HepG2 (cell line): ENCODE measurements around the gene ATG13. TPM values are rescaled to one million over a fixed set of nuclear protein-coding genes. Genes with fewer than 3 reads are reported as not detected.

Source experiments
- FOSL1 ChIP-seq: sonication (generic); formaldehyde crosslinking; IDR thresholded peaks from 2 replicates; pipeline ENCODE4 v1.9.0; 2021; ENCODE audit warnings: missing genetic modification reagents, borderline replicate concordance
- GABPB1 ChIP-seq: IDR thresholded peaks from 2 replicates; pipeline ENCODE4 v1.6.1; 2016; ENCODE audit warnings: mild to moderate bottlenecking, missing genetic modification reagents, moderate library complexity, missing compliant biosample characterization
- GTF3A ChIP-seq: sonication (generic); formaldehyde crosslinking; conservative IDR thresholded peaks from 2 replicates; pipeline ENCODE4 v1.4.0; 2020; ENCODE audit warnings: mild to moderate bottlenecking, missing genetic modification reagents
- MLXIP ChIP-seq: sonication (generic); formaldehyde crosslinking; IDR thresholded peaks from 2 replicates; pipeline ENCODE4 v1.9.0; 2021; ENCODE audit warnings: missing genetic modification reagents, borderline replicate concordance
- TGIF2 ChIP-seq: IDR thresholded peaks from 2 replicates; pipeline ENCODE4 v1.6.1; 2016; ENCODE audit warnings: control low read depth, missing compliant biosample characterization
- ZMYM3 ChIP-seq: sonication (generic); formaldehyde crosslinking; IDR thresholded peaks from 2 replicates; pipeline ENCODE4 v1.5.1; 2020; ENCODE audit warnings: mild to moderate bottlenecking, missing genetic modification reagents
- ZNF501 ChIP-seq: sonication (generic); formaldehyde crosslinking; IDR thresholded peaks from 2 replicates; pipeline ENCODE4 v1.5.1; 2020; ENCODE audit warnings: mild to moderate bottlenecking, moderate library complexity, missing genetic modification reagents
- ZNF768 ChIP-seq: sonication (generic); formaldehyde crosslinking; IDR thresholded peaks from 2 replicates; pipeline ENCODE4 v1.4.0; 2020; ENCODE audit warnings: missing genetic modification reagents
- ZNF773 ChIP-seq: sonication (generic); formaldehyde crosslinking; IDR thresholded peaks from 2 replicates; pipeline ENCODE4 v1.4.0; 2020; ENCODE audit warnings: missing genetic modification reagents, borderline replicate concordance
- polyA plus RNA-seq, 8 experiments: library from polyadenylated mRNA; depleted of rRNA in 3 of 8; stranded (reverse) in 7 of 8; unstranded in 1 of 8; fragments of >200 nt; fragmentation: Illumina TruSeq in 4 of 8; extraction: Trizol in 4 of 8; gene quantifications; 2 replicates each; pipeline versions ENCODE4 v1.2.1 to v1.2.3, GENCODE V29; 2011 to 2016; ENCODE audit warnings: low read depth in 4 of 8, missing spikeins in 1 of 8, mixed read lengths in 1 of 8; ENCODE audit not compliant: insufficient read depth in 1 of 8
- total RNA-seq, 5 experiments: library from RNA; depleted of rRNA; stranded (reverse); fragments of >200 nt; fragmentation: Illumina TruSeq; extraction: Trizol; gene quantifications; 2 replicates each; pipeline ENCODE4 v1.2.3, GENCODE V29; 2016; ENCODE audit warnings: low read depth in 1 of 5
- TF ChIP-seq, protein P1 (sequence below): sonication (generic); formaldehyde crosslinking; IDR thresholded peaks from 2 replicates; pipeline ENCODE4 v1.9.0; 2021; ENCODE audit warnings: mild to moderate bottlenecking, missing genetic modification reagents
- TF ChIP-seq, protein P2 (sequence below): IDR thresholded peaks from 2 replicates; pipeline ENCODE4 v1.6.1; 2016; ENCODE audit warnings: low read depth, control low read depth
- TF ChIP-seq, protein P3 (sequence below): sonication (generic); formaldehyde crosslinking; IDR thresholded peaks from 2 replicates; pipeline ENCODE4 v1.8.1; 2023; ENCODE audit warnings: mild to moderate bottlenecking, inconsistent platforms, moderate library complexity, missing genetic modification reagents, borderline replicate concordance

The ATG13 gene
- total and polyA plus RNA-seq, 2 of the 13 experiments (the other 11 are each of a cell fraction or from before 2014, with no cell fraction given), result 55.0 to 77.3 TPM

GRCh38 chr11:46718155-46719019 is 101.0 kb downstream of the ATG13 start (continued):
- TF ChIP-seq, protein P1, sequence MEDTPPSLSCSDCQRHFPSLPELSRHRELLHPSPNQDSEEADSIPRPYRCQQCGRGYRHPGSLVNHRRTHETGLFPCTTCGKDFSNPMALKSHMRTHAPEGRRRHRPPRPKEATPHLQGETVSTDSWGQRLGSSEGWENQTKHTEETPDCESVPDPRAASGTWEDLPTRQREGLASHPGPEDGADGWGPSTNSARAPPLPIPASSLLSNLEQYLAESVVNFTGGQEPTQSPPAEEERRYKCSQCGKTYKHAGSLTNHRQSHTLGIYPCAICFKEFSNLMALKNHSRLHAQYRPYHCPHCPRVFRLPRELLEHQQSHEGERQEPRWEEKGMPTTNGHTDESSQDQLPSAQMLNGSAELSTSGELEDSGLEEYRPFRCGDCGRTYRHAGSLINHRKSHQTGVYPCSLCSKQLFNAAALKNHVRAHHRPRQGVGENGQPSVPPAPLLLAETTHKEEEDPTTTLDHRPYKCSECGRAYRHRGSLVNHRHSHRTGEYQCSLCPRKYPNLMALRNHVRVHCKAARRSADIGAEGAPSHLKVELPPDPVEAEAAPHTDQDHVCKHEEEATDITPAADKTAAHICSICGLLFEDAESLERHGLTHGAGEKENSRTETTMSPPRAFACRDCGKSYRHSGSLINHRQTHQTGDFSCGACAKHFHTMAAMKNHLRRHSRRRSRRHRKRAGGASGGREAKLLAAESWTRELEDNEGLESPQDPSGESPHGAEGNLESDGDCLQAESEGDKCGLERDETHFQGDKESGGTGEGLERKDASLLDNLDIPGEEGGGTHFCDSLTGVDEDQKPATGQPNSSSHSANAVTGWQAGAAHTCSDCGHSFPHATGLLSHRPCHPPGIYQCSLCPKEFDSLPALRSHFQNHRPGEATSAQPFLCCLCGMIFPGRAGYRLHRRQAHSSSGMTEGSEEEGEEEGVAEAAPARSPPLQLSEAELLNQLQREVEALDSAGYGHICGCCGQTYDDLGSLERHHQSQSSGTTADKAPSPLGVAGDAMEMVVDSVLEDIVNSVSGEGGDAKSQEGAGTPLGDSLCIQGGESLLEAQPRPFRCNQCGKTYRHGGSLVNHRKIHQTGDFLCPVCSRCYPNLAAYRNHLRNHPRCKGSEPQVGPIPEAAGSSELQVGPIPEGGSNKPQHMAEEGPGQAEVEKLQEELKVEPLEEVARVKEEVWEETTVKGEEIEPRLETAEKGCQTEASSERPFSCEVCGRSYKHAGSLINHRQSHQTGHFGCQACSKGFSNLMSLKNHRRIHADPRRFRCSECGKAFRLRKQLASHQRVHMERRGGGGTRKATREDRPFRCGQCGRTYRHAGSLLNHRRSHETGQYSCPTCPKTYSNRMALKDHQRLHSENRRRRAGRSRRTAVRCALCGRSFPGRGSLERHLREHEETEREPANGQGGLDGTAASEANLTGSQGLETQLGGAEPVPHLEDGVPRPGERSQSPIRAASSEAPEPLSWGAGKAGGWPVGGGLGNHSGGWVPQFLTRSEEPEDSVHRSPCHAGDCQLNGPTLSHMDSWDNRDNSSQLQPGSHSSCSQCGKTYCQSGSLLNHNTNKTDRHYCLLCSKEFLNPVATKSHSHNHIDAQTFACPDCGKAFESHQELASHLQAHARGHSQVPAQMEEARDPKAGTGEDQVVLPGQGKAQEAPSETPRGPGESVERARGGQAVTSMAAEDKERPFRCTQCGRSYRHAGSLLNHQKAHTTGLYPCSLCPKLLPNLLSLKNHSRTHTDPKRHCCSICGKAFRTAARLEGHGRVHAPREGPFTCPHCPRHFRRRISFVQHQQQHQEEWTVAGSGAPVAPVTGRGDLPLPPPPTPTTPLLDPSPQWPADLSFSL (CRISPR knock-in tag), result no peak
- TF ChIP-seq ZNF773 (CRISPR knock-in tag) (no peak), FOSL1 (CRISPR knock-in tag) (no peak), ZNF501 (CRISPR knock-in tag) (peak; percentile 91), ZNF768 (CRISPR knock-in tag) (no peak; the same call in 1 of the 2 replicates), GABPB1 (peak; percentile 84), GTF3A (CRISPR knock-in tag) (0 out of 2 replicates have a peak, but pooled peaks have one; percentile 14), TGIF2 (0 out of 2 replicates have a peak, but pooled peaks have one; percentile 62), ZMYM3 (CRISPR knock-in tag) (peak; percentile 96), MLXIP (CRISPR knock-in tag) (no peak)
- TF ChIP-seq, protein P2, sequence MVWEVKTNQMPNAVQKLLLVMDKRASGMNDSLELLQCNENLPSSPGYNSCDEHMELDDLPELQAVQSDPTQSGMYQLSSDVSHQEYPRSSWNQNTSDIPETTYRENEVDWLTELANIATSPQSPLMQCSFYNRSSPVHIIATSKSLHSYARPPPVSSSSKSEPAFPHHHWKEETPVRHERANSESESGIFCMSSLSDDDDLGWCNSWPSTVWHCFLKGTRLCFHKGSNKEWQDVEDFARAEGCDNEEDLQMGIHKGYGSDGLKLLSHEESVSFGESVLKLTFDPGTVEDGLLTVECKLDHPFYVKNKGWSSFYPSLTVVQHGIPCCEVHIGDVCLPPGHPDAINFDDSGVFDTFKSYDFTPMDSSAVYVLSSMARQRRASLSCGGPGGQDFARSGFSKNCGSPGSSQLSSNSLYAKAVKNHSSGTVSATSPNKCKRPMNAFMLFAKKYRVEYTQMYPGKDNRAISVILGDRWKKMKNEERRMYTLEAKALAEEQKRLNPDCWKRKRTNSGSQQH, result peak; percentile 53; the same call in 1 of the 2 replicates
- TF ChIP-seq, protein P3, sequence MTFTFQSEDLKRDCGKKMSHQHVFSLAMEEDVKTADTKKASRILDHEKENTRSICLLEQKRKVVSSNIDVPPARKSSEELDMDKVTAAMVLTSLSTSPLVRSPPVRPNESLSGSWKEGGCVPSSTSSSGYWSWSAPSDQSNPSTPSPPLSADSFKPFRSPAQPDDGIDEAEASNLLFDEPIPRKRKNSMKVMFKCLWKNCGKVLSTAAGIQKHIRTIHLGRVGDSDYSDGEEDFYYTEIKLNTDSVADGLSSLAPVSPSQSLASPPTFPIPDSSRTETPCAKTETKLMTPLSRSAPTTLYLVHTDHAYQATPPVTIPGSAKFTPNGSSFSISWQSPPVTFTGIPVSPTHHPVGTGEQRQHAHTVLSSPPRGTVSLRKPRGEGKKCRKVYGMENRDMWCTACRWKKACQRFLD (CRISPR knock-in tag), result no peak
